WTC11 (cell line): Measurements from ENCODE around the gene INTS7.

Experiments used
- ATF6 ChIP-seq: sonication (generic); formaldehyde crosslinking; IDR thresholded peaks from 2 replicates; pipeline ENCODE4 v1.8.1; 2023; ENCODE audit warnings: mild to moderate bottlenecking, missing genetic modification reagents
- CBFB ChIP-seq: sonication (generic); formaldehyde crosslinking; IDR thresholded peaks from 2 replicates; pipeline ENCODE4 v1.8.1; 2022; ENCODE audit warnings: mild to moderate bottlenecking, low read depth, missing genetic modification reagents
- CTCF ChIP-seq: fragments of 200-600 bp; IDR thresholded peaks from 2 replicates; pipeline ENCODE4 v1.8.0; 2022; ENCODE audit warnings: antibody characterized with exemption
- ETV6 ChIP-seq: sonication (generic); formaldehyde crosslinking; IDR thresholded peaks from 2 replicates; pipeline ENCODE4 v1.8.1; 2022; ENCODE audit warnings: mild to moderate bottlenecking, missing genetic modification reagents
- NR1H2 ChIP-seq: sonication (generic); formaldehyde crosslinking; IDR thresholded peaks from 2 replicates; pipeline ENCODE4 v1.9.0; 2021; ENCODE audit warnings: mild to moderate bottlenecking, moderate library complexity, missing genetic modification reagents
- PRDM15 ChIP-seq: sonication (generic); formaldehyde crosslinking; IDR thresholded peaks from 2 replicates; pipeline ENCODE4 v1.8.0; 2022; ENCODE audit warnings: missing genetic modification reagents
- RELA ChIP-seq: sonication (generic); formaldehyde crosslinking; IDR thresholded peaks from 2 replicates; pipeline ENCODE4 v1.8.1; 2022; ENCODE audit warnings: missing genetic modification reagents, mild to moderate bottlenecking, borderline replicate concordance
- SP1 ChIP-seq: sonication (generic); formaldehyde crosslinking; conservative IDR thresholded peaks from 2 replicates; pipeline ENCODE4 v1.8.1; 2022; ENCODE audit warnings: missing genetic modification reagents
- TEAD4 ChIP-seq: sonication (generic); formaldehyde crosslinking; IDR thresholded peaks from 2 replicates; pipeline ENCODE4 v1.8.0; 2022; ENCODE audit warnings: mild to moderate bottlenecking, missing genetic modification reagents
- ZNF138 ChIP-seq: sonication (generic); formaldehyde crosslinking; conservative IDR thresholded peaks from 2 replicates; pipeline ENCODE4 v1.8.1; 2022; ENCODE audit warnings: mild to moderate bottlenecking, moderate library complexity, missing genetic modification reagents
- TF ChIP-seq, protein P1 (sequence below): sonication (generic); formaldehyde crosslinking; IDR thresholded peaks from 2 replicates; pipeline ENCODE4 v1.8.1; 2022; ENCODE audit warnings: low read depth, missing genetic modification reagents, borderline replicate concordance
- TF ChIP-seq, protein P2 (sequence below): sonication (generic); formaldehyde crosslinking; IDR thresholded peaks from 2 replicates; pipeline ENCODE4 v1.8.0; 2022; ENCODE audit warnings: mild to moderate bottlenecking, missing genetic modification reagents
- TF ChIP-seq, protein P3 (sequence below): sonication (generic); formaldehyde crosslinking; IDR thresholded peaks from 2 replicates; pipeline ENCODE4 v1.8.1; 2023; ENCODE audit warnings: mild to moderate bottlenecking, missing genetic modification reagents, moderate library complexity

DNA sequence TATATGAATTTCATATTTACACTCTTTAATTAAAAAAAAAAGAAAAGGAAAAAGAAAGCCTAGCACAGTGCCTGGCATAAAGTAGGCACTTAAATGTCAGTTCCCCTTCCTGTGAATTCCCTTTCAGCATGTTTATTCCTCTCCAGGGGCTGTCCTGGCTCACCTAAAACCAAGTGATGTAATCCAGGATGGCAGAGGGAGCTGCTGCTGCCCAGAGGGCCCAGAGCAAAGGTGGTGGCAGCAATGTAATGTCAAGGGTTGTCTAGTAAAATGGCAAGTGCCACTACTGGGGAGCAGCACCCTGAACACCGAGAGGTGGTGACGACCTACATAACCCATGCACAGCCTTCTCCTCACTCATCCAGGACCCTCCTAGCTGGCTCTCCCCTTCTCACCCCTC lies 126.4 kb downstream of the INTS7 start:
- TF ChIP-seq, protein P1, sequence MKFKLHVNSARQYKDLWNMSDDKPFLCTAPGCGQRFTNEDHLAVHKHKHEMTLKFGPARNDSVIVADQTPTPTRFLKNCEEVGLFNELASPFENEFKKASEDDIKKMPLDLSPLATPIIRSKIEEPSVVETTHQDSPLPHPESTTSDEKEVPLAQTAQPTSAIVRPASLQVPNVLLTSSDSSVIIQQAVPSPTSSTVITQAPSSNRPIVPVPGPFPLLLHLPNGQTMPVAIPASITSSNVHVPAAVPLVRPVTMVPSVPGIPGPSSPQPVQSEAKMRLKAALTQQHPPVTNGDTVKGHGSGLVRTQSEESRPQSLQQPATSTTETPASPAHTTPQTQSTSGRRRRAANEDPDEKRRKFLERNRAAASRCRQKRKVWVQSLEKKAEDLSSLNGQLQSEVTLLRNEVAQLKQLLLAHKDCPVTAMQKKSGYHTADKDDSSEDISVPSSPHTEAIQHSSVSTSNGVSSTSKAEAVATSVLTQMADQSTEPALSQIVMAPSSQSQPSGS: no peak
- no peak for TF ChIP-seq ZNF138
- TF ChIP-seq CTCF: no peak
- no peak for TF ChIP-seq PRDM15 (CRISPR knock-in tag)
- no peak for TF ChIP-seq RELA (CRISPR knock-in tag)
- TF ChIP-seq ETV6 (CRISPR knock-in tag): no peak
- TF ChIP-seq SP1: no peak
- TF ChIP-seq ATF6 (CRISPR knock-in tag): no peak
- no peak for TF ChIP-seq CBFB (CRISPR knock-in tag)
- no peak for TF ChIP-seq TEAD4 (CRISPR knock-in tag)
- TF ChIP-seq, protein P2, sequence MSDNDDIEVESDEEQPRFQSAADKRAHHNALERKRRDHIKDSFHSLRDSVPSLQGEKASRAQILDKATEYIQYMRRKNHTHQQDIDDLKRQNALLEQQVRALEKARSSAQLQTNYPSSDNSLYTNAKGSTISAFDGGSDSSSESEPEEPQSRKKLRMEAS: no peak
- TF ChIP-seq, protein P3, sequence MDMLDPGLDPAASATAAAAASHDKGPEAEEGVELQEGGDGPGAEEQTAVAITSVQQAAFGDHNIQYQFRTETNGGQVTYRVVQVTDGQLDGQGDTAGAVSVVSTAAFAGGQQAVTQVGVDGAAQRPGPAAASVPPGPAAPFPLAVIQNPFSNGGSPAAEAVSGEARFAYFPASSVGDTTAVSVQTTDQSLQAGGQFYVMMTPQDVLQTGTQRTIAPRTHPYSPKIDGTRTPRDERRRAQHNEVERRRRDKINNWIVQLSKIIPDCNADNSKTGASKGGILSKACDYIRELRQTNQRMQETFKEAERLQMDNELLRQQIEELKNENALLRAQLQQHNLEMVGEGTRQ (CRISPR knock-in tag): no peak
- no peak for TF ChIP-seq NR1H2 (CRISPR knock-in tag)
